WI38 (cell line): ENCODE data around the gene YWHAQ.
"Not testable (repeated sequence)": the region's sequence is repeated elsewhere in the genome, so short reads cannot be mapped to it uniquely, and the experiment has no call there.

Experiments
- H3K4me3 ChIP-seq: 2 replicates; pipeline ENCODE4 v1.5.1; 2011; ENCODE audit warnings: low read depth, mild to moderate bottlenecking, control low read depth, low read length
- TF ChIP-seq, protein P1 (sequence below): IDR thresholded peaks from 2 replicates; pipeline ENCODE4 v1.5.1; 2012; ENCODE audit warnings: low read depth, mild to moderate bottlenecking, control low read depth, low read length

The YWHAQ gene

DNA sequence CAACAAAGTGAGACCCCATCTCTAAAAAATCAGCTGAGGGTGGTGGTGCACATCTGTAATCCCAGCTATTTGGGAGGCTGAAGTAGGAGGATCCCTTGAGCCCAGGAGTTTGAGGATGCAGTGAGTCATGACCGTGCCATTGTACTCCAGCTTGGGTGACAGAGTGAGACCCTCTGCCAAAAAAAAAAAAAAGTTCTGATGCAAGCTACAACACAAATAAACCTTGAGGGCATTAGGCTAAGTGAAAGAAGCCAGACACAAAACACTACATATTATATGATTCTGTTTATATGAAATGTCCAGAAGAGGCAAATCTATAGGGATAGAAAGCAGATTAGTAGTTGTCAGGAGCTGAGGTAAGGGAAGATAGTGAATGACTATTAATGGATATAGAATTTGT lies 13.0 kb downstream of the YWHAQ start:
- no peak overlapping the region for H3K4me3 ChIP-seq
- TF ChIP-seq, protein P1, sequence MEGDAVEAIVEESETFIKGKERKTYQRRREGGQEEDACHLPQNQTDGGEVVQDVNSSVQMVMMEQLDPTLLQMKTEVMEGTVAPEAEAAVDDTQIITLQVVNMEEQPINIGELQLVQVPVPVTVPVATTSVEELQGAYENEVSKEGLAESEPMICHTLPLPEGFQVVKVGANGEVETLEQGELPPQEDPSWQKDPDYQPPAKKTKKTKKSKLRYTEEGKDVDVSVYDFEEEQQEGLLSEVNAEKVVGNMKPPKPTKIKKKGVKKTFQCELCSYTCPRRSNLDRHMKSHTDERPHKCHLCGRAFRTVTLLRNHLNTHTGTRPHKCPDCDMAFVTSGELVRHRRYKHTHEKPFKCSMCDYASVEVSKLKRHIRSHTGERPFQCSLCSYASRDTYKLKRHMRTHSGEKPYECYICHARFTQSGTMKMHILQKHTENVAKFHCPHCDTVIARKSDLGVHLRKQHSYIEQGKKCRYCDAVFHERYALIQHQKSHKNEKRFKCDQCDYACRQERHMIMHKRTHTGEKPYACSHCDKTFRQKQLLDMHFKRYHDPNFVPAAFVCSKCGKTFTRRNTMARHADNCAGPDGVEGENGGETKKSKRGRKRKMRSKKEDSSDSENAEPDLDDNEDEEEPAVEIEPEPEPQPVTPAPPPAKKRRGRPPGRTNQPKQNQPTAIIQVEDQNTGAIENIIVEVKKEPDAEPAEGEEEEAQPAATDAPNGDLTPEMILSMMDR: no peak

DNA sequence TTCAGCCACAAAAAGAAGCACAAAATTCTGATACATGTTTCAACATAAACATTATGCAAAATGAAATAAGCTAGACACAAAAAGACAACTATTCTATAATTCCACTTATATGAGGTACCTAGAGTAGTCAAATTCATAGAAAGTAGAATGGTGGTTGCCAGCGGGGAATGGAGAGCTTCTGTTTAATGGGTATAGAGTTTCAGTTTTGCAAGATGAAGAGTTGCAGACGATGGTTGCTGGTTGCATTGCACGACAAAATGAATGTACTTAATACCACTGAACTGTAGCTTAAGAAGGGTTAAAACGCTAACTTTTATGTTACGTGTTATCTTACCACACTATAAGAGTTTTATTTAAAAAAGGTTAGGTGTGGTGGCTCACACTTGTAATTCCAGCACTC lies 13.5 kb downstream of the YWHAQ start:
- no peak overlapping the region for H3K4me3 ChIP-seq
- TF ChIP-seq, protein P1: no peak

DNA sequence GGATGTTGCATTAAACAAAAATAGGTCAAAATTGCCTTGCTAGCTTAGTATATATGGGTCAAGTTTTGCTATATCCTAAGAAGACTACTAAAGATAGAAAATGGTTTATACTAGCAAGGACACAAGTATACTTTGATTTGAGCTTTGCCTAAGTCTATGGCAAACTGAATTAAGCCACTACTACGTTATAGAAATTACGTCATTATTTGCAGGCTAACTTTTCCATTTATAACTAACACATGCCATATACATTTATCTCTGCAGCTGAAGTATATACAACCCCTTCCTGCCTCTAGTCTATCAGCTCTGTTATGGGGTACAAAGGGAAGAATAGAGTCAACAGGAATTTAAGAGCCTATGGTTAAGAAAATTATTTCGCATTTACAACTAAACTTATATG lies 16.2 kb downstream of the YWHAQ start:
- TF ChIP-seq, protein P1: no peak
- H3K4me3 ChIP-seq: no peak overlapping the region

DNA sequence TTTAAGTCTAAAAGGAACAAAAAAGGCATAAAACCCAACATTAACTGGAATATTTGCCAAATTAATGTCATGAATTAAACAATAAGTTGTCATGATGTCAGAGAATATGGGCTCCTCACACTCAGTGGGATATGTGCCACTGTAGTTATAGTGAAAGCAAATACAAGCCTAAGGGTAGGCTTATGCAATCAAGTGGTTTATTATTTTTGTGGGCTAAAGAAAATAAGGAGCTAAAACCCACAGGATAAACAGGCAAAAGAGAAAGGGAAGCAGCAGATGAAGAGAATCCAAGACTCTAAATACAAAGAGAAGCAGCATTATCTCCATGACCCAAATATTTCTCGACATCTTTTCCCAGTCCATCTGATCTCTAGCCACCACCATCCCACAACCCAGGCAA lies 17.5 kb downstream of the YWHAQ start:
- H3K4me3 ChIP-seq: no peak overlapping the region
- TF ChIP-seq, protein P1: no peak

DNA sequence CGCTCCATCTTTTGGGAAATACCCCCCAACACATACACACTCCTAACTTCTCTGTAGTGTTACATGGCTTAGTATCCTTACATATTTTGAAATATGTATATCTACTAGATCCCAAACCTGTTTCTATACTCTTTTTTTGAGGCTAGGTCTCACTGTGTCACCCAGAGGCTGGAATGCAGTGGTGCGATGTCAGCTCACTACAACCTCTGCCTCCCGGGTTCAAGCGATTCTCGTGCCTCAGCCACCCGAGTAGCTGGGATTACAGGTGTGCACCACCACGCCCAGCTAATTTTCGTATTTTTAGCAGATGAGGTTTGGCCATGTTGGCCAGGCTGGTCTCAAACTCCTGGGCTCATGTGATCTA lies 19.3 kb downstream of the YWHAQ start:
- H3K4me3 ChIP-seq: not testable (repeated sequence)

DNA sequence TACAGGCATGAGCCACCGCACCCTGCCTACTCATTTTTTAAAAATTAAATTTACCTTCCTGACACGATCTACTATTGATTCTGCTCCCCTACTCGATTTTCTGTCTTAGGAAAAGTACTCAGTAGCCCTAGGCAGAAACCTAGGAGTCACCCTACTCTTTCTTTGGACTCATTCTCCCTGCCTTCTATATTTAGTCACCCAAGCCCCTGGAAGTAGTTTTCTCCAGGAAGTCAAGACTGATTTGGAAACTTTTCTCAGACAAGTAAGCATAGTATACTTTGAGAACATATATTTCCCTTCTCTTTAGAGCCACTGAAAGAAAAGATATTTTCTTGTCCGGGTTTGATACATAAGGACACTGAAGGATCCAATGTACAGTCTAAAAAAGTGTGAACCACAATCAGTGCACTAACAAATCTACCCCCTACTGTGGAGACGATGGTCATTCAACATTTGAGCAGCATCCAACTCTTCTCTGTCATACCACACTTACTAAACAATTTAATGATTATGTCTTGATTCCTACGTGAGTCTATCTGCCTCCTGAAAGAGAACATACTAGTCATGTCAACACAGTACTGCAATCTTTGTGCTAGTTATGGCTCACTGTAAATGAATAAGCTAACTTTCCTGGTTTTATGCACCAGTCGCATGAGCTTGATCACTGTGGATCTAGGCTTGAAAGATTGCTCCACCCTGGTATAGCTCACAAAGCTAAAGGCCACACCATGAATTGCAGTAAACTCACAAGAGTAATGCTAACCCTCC lies 19.8 kb downstream of the YWHAQ start:
- no peak overlapping the region for H3K4me3 ChIP-seq
- TF ChIP-seq, protein P1: no peak

DNA sequence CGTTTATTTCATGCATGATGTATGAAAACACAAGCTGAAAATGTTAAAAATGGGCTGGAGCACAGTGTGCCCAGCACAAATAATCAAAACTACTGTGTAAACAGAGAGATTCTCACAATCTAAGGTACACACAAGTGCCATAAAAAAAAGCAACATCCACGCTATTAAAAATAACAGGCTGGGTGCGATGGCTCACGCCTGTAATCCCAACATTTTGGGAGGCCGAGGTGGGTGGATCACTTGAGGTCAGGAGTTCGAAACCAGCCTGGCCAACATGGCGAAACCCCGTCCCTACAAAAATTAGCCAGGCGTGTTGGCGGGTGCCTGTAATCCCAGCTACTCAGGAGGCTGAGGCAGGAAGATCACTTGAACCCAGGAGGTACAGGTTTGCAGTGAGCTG lies 22.3 kb downstream of the YWHAQ start:
- not testable (repeated sequence) for H3K4me3 ChIP-seq

DNA sequence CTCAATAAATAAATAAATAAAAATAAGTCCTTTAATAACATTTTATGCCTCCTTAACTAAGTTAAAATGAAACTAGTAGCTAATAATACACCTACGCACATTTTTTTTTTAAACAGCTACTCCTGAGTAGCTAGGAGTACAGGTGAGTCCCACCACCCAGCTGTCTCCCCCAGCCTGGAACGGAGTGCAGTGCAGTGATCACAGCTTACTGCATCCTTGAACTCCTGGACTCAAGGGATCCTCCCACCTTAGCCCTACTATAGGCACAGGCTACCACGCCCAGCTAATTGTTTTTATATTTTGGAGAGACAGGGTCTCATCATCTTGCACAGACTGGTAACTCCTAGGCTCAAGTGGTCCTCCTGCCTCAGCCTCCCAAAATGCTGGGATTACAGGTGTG lies 28.4 kb downstream of the YWHAQ start:
- TF ChIP-seq, protein P1: no peak
- H3K4me3 ChIP-seq: no peak overlapping the region
